Suppressor macrophage treated with lipopolysaccharide for 4 hours (primary cell): ENCODE results near the gene CEP192.

Experiments used
- DNase-seq: peaks from one replicate; pipeline ENCODE4 v3.0.0-alpha.2; 2020

The CEP192 gene

DNA sequence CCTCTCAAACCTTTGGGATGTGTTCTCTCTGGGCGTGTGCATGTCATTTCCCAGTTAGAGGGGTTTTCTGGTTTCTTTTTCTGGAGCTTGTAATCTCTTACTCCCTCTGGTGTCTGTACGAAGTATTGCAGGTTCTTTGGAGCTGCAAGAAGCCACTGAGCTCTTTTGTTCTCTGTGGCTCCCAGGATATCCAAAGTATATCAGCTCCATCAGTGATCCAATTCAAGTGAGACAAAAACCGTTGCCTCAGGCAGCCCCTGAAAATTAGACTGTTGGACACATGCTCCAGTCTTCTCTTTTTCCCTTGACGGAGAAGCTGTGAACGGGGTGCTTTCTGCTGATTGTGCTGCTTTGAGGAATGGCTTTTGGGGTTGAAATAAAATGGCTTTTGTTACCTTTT is 168.4 kb downstream of the CEP192 start:
- DNase-seq: peak; percentile 82

DNA sequence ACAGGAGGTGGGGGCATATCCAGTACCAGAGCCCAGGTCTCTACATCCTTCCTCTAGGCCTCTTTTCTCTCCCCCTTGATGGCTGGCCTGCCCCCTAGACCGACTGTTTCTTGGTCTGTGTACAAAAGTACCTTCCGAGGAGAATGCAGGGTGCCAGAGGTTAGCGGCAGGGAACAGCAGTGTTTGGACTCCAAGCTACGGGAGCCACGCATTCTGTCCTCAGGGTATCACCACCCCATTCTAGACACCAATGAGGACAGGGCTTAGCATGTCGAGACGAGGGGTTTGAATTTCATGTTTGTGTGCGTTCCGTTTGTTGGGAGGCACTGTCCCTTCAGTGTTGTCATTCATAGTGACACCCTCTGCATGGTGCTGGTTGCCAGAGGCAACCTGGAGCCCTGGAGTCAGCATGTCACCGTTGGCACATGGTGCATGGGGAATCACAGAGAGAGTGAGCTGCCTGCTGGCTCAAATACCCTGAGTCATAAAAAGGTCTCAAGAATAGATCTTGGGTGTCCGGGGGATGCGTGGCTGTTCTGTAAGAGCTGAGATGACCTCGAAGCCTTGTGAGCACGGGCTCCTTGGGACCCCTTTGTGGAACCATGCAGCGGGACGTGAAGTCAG is 170.2 kb downstream of the CEP192 start:
- no peak for DNase-seq

- DNase-seq: no peak
Observed at GRCh38 chr18:13163167-13163927, 172.2 kb downstream of the CEP192 start.

GRCh38 chr18:13164406-13164805 is 173.2 kb downstream of the CEP192 start:
- DNase-seq: no peak

GRCh38 chr18:13165636-13166423 is 174.7 kb downstream of the CEP192 start:
- DNase-seq: no peak

DNA sequence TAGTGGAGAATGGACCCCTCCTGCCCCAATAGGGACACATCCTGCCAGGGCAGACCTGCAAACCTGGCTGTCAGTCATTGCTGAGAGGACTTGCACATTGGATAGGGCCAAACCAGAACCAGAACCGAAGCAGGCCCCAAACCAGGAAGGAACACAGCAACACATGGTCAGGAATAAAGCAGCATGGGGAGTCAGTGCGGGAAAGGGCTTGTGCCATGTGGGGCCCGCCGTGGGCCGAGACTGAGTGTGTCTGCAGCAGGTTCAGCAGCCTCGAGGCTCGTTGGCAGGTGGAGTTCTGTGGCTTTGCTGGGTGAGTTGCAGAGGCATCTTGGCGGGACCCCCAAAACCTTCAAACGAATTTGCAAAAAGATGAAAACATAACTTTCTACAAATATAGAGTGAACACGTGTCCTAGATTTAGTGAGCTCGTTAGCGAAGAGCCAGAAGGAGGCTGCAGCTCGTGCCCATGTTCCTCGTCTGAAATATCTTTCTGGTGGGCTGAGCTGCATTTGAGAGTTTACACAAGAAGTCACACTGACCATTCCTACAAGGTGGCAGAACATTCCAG is 182.5 kb downstream of the CEP192 start:
- no peak for DNase-seq
